Spleen (tissue), 11 donors: ENCODE data around the gene CASQ2. TPM values are rescaled to one million over a fixed set of nuclear protein-coding genes. Genes with fewer than 3 reads are reported as not detected.

ENCODE experiments used
- DNase-seq: peaks from one replicate; pipeline ENCODE4 v3.0.0-alpha.2; 2020
- H3K27ac ChIP-seq, 8 donors: fragments of 200-600 bp; sonication (generic) in 7 of 8; 1 replicate in 4 of 8; 2 replicates in 4 of 8; pipeline versions ENCODE4 v1.5.0 to v1.8.0; 2016 to 2021; ENCODE audit warnings: inconsistent platforms in 4 of 8, mild to moderate bottlenecking in 4 of 8, moderate library complexity in 1 of 8
- H3K27me3 ChIP-seq, 7 donors: fragments of 200-600 bp; sonication (generic) in 6 of 7; replicated peaks in 1 of 7; 1 replicate in 4 of 7; 2 replicates in 3 of 7; pipeline versions ENCODE4 v1.5.0 to v1.8.0; 2016 to 2021; ENCODE audit warnings: inconsistent platforms in 3 of 7, mild to moderate bottlenecking in 1 of 7
- H3K36me3 ChIP-seq, 6 donors: fragments of 200-600 bp; sonication (generic) in 5 of 6; 1 replicate in 4 of 6; 2 replicates in 2 of 6; pipeline versions ENCODE4 v1.5.0 to v1.8.0; 2016 to 2021; ENCODE audit warnings: inconsistent platforms in 2 of 6
- H3K4me1 ChIP-seq, 6 donors: fragments of 200-600 bp; sonication (generic) in 5 of 6; 1 replicate in 3 of 6; 2 replicates in 3 of 6; pipeline versions ENCODE4 v1.5.0 to v1.8.0; 2016 to 2021; ENCODE audit warnings: inconsistent platforms in 3 of 6
- H3K4me3 ChIP-seq, 8 donors: fragments of 200-600 bp; sonication (generic) in 7 of 8; 1 replicate in 4 of 8; 2 replicates in 4 of 8; pipeline versions ENCODE4 v1.5.0 to v1.8.0; 2016 to 2021; ENCODE audit warnings: inconsistent platforms in 4 of 8, mild to moderate bottlenecking in 4 of 8, moderate library complexity in 2 of 8
- H3K9me3 ChIP-seq, 8 donors: fragments of 200-600 bp; sonication (generic) in 7 of 8; 1 replicate in 4 of 8; 2 replicates in 4 of 8; pipeline versions ENCODE4 v1.5.0 to v1.8.0; 2016 to 2021; ENCODE audit warnings: inconsistent platforms in 4 of 8
- CTCF ChIP-seq, 11 experiments: fragments of 200-600 bp in 7 of 11; fragments of 450-650 bp in 4 of 11; sonication (generic) in 4 of 11; IDR thresholded peaks in 8 of 11; conservative IDR thresholded peaks in 3 of 11; 1 replicate in 7 of 11; 2 replicates in 4 of 11; pipeline versions ENCODE4 v1.4.0 to v1.8.0; 2016 to 2021; ENCODE audit warnings: antibody characterized with exemption in 11 of 11, inconsistent platforms in 4 of 11, mild to moderate bottlenecking in 1 of 11
- POLR2A ChIP-seq, 3 donors: fragments of 450-650 bp; IDR thresholded peaks; one replicate each; pipeline ENCODE4 v1.5.1; 2017; ENCODE audit warnings: antibody characterized with exemption in 3 of 3, mild to moderate bottlenecking in 1 of 3
- POLR2AphosphoS5 ChIP-seq, 3 donors: sonication (generic); formaldehyde crosslinking; IDR thresholded peaks; one replicate each; pipeline ENCODE4 v1.5.1; 2017; ENCODE audit warnings: antibody characterized with exemption in 3 of 3
- WGBS, 5 donors: extraction: QIAGEN DNeasy Blood & Tissue Kit in 3 of 5; methylation state at CpG; one replicate each; pipeline versions ENCODE4 v1.1.5 to v1.1.7; 2013 to 2018; 5-methylcytosine and 5-hydroxymethylcytosine counted together
- intact Hi-C: fragments of 100-400 bp; cut with DNase I; formaldehyde crosslinking; loops from one replicate; pipeline ENCODE4 v1.15.0; 2023; ENCODE audit warnings: low total_unique reads
- polyA plus RNA-seq, 3 donors: library from polyadenylated mRNA; stranded (reverse); fragments of 200-250 nt; gene quantifications; one replicate each; pipeline ENCODE4 v1.2.1, GENCODE V29; 2013
- total RNA-seq, 7 donors: library from RNA; depleted of rRNA in 3 of 7; stranded (reverse); fragments of >200 nt in 3 of 7; fragmentation: NEBNext Ultra II Directional in 4 of 7; extraction: Animal tissue kit (Norgen Biotek cat#: 25700) in 4 of 7; gene quantifications; one replicate each; pipeline versions ENCODE4 v1.1.0 to v1.2.1, GENCODE V29; 2016 to 2021
- donor health status: healthy with polysubstance abuse.
- donor health status: DM: no; HTN: no; CAD: no; lungs with moderate emphysema.
- donor health status: DM: no; HTN: no; CAD: no.
- donor health status: Bipolar disorder and iron deficiency.
- donor health status: healthy.
- donor health status: DM: no; HTN: no; CAD: no.
- donor health status: DM: yes; HTN: yes; CAD: no.

CASQ2 gene
- total and polyA plus RNA-seq, 10 donors = 0.24 to 0.93 (median 0.51) TPM

GRCh38 chr1:115764541-115764940 lies 4.0 kb downstream of the CASQ2 start:
- Histone ChIP-seq H3K27ac (no peak overlapping the region), H3K4me3 (no peak overlapping the region), H3K9me3 (peaks cover 0 to 5% (median 0%) of the 10 kb centered on the region in 8 donors), H3K36me3 (no peaks in the 10 kb centered on the region), H3K27me3 (peaks cover 0 to 5% (median 0%) of the 10 kb centered on the region in 7 donors), H3K4me1 (no peaks in the 10 kb centered on the region)
- WGBS, 5 donors = 17 to 35% (median 23%) methylated on average over 1 of the region's 1 CpG
- DNase-seq = no peak
- peak in 3 of 11 experiments; percentile 9 to 26 (median 25) for TF ChIP-seq CTCF (IDR thresholded peaks at IDR 0.05 in 8 of 11, conservative IDR thresholded peaks at IDR 0.05 in 3 of 11)
- no peak for TF ChIP-seq POLR2AphosphoS5 (IDR thresholded peaks at IDR 0.05)
- intact Hi-C loops = no loop called here

- no peak for DNase-seq
- Histone ChIP-seq H3K9me3 (peaks cover 0 to 13% (median 0%) of the 10 kb centered on the region in 8 donors), H3K4me3 (no peak overlapping the region), H3K4me1 (no peaks in the 10 kb centered on the region), H3K27ac (no peak overlapping the region), H3K36me3 (no peaks in the 10 kb centered on the region), H3K27me3 (peaks cover 0 to under 1% (median 0%) of the 10 kb centered on the region in 7 donors)
- 82 to 94% (median 88%) methylated on average over 3 of the region's 3 CpGs for WGBS, 5 donors
- intact Hi-C loops = no loop called here
- TF ChIP-seq POLR2A (IDR thresholded peaks at IDR 0.05) (no peak), POLR2AphosphoS5 (IDR thresholded peaks at IDR 0.05) (no peak), CTCF (IDR thresholded peaks at IDR 0.05 in 8 of 11, conservative IDR thresholded peaks at IDR 0.05 in 3 of 11) (no peak)
Observed at GRCh38 chr1:115762779-115763178, 5.7 kb downstream of the CASQ2 start.

- H3K27me3 ChIP-seq = no peaks in the 10 kb centered on the region
- 94 to 96% (median 96%) methylated on average over 7 of the region's 7 CpGs for WGBS, 5 donors
- TF ChIP-seq POLR2AphosphoS5 (IDR thresholded peaks at IDR 0.05) (no peak), CTCF (IDR thresholded peaks at IDR 0.05 in 8 of 11, conservative IDR thresholded peaks at IDR 0.05 in 3 of 11) (no peak), POLR2A (IDR thresholded peaks at IDR 0.05) (no peak)
- no peak overlapping the region for H3K27ac ChIP-seq
- H3K4me1 ChIP-seq = no peaks in the 10 kb centered on the region
- intact Hi-C loops = no loop called here
- peaks cover 0 to 13% (median 0%) of the 10 kb centered on the region in 8 donors for H3K9me3 ChIP-seq
- H3K36me3 ChIP-seq = no peaks in the 10 kb centered on the region
- DNase-seq = no peak
- no peak overlapping the region for H3K4me3 ChIP-seq
Observed at GRCh38 chr1:115761601-115762302, 6.8 kb downstream of the CASQ2 start.

- no peak for DNase-seq
- Histone ChIP-seq H3K9me3 (peaks cover 0 to 13% (median 0%) of the 10 kb centered on the region in 8 donors), H3K27ac (no peak overlapping the region), H3K4me1 (no peaks in the 10 kb centered on the region), H3K36me3 (no peaks in the 10 kb centered on the region), H3K4me3 (no peak overlapping the region), H3K27me3 (peaks cover 0 to 5% (median 0%) of the 10 kb centered on the region in 7 donors)
- intact Hi-C loops = no loop called here
- WGBS, 5 donors = 0 to 96% (median 48%) methylated on average over 1 of the region's 1 CpG
- TF ChIP-seq POLR2AphosphoS5 (IDR thresholded peaks at IDR 0.05) = no peak
Observed at GRCh38 chr1:115757856-115758255, 10.7 kb downstream of the CASQ2 start.
